ENCODE results near the gene CACNA2D4. TPM values are rescaled to one million over a fixed set of nuclear protein-coding genes. Genes with fewer than 3 reads are reported as not detected.

The CACNA2D4 gene
- polyA plus RNA-seq, 3 donors = 17.8 to 87.7 (median 22.1) TPM

DNA sequence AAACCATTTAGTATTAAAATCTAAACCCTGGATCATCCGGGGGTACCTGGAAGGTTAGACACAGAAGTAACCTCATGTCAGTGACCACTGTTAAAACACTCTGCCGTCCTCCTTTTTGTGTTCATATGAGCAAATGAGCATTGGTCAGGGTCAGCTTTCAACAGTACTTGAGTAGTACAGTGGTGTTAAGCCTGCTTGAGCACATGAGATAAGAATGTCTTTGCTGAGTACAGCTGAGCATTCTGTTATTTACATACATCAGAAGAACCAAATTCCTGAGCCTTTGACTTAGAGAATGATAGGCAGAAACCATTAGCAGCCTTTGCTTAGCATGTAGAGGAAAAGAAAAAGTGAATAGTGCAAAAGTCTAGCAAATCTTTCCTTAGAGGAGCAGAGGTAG is 136.7 kb downstream of the CACNA2D4 start:
- 100% methylated on average over 1 of the region's 2 CpGs for WGBS (ENCODE audit: insufficient coverage)
- Histone ChIP-seq H3K4me2 (replicated peaks; ENCODE audit: extremely low read depth, low read length, poor library complexity, severe bottlenecking) (no peak overlapping the region), H3K36me3 (replicated peaks in 1 of 2; ENCODE audit: control insufficient read depth in 1 of 2, insufficient read depth in 2 of 2, low read length in 2 of 2) (peaks cover 67 to 95% of the 10 kb centered on the region in 2 donors), H3K79me2 (ENCODE audit: insufficient read depth, low read length) (no peaks in the 10 kb centered on the region), H3K27ac (ENCODE audit: low read depth in 1 of 2, low read length in 2 of 2) (no peak overlapping the region), H3K27me3 (ENCODE audit: control insufficient read depth in 2 of 2, insufficient read depth in 2 of 2, low read length in 2 of 2) (no peaks in the 10 kb centered on the region), H3K9ac (ENCODE audit: insufficient read depth, low read length, poor library complexity, severe bottlenecking) (no peak overlapping the region), H3K4me1 (ENCODE audit: control insufficient read depth in 1 of 2, insufficient read depth in 2 of 2, low read length in 2 of 2) (no peaks in the 10 kb centered on the region), H3K4me3 (replicated peaks in 1 of 3; ENCODE audit: low read depth in 2 of 3, low read length in 3 of 3) (no peak overlapping the region), H2AFZ (ENCODE audit: insufficient read depth, low read depth, low read length, poor library complexity, severe bottlenecking) (no peak overlapping the region), H4K20me1 (ENCODE audit: insufficient read depth, low read length) (peaks cover 7% of the 10 kb centered on the region), H3K9me3 (replicated peaks in 1 of 2; ENCODE audit: control insufficient read depth in 1 of 2, insufficient read depth in 1 of 2, low read length in 2 of 2) (no peaks in the 10 kb centered on the region)
- TF ChIP-seq, protein P1, sequence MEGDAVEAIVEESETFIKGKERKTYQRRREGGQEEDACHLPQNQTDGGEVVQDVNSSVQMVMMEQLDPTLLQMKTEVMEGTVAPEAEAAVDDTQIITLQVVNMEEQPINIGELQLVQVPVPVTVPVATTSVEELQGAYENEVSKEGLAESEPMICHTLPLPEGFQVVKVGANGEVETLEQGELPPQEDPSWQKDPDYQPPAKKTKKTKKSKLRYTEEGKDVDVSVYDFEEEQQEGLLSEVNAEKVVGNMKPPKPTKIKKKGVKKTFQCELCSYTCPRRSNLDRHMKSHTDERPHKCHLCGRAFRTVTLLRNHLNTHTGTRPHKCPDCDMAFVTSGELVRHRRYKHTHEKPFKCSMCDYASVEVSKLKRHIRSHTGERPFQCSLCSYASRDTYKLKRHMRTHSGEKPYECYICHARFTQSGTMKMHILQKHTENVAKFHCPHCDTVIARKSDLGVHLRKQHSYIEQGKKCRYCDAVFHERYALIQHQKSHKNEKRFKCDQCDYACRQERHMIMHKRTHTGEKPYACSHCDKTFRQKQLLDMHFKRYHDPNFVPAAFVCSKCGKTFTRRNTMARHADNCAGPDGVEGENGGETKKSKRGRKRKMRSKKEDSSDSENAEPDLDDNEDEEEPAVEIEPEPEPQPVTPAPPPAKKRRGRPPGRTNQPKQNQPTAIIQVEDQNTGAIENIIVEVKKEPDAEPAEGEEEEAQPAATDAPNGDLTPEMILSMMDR (IDR thresholded peaks at IDR 0.05) = no peak
- H3K4me3 Mint-ChIP-seq = no peak overlapping the region
- peaks cover 69 to 78% of the 10 kb centered on the region in 2 donors for H3K36me3 Mint-ChIP-seq
- H3K4me1 Mint-ChIP-seq = no peaks in the 10 kb centered on the region
- no peak for DNase-seq
- H3K27me3 Mint-ChIP-seq (ENCODE audit: low read depth in 3 of 3) = no peaks in the 10 kb centered on the region
- intact Hi-C loops (cut with micrococcal nuclease) = no loop called here
- H3K9me3 Mint-ChIP-seq = no peaks in the 10 kb centered on the region
- no peak overlapping the region for H3K27ac Mint-ChIP-seq

DNA sequence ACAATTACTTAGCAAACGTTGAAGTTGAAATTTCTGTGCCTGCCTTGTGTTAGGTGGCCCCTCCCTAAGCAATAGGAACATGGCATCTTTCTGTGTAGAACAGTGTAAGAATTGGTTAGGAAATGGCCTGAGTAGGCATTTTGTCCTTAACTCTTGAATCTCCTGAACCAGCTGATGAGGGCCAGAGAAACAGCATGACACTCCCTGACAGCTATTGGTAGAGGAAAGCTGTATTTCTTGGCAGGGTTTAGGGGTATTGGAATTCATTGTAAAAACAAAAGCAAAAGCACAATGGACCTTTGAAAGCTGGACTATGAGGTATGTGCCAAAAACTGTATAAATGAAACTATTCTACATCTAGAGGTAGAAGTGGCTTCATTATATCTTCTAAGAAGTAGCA is 138.7 kb downstream of the CACNA2D4 start:
- intact Hi-C loops (cut with micrococcal nuclease) = no loop called here
- Histone ChIP-seq H3K4me3 (replicated peaks in 1 of 3; ENCODE audit: low read depth in 2 of 3, low read length in 3 of 3) (no peak overlapping the region), H3K9me3 (replicated peaks in 1 of 2; ENCODE audit: control insufficient read depth in 1 of 2, insufficient read depth in 1 of 2, low read length in 2 of 2) (no peaks in the 10 kb centered on the region), H3K9ac (ENCODE audit: insufficient read depth, low read length, poor library complexity, severe bottlenecking) (no peak overlapping the region), H3K27ac (ENCODE audit: low read depth in 1 of 2, low read length in 2 of 2) (no peak overlapping the region), H4K20me1 (ENCODE audit: insufficient read depth, low read length) (peaks cover 17% of the 10 kb centered on the region), H3K36me3 (replicated peaks in 1 of 2; ENCODE audit: control insufficient read depth in 1 of 2, insufficient read depth in 2 of 2, low read length in 2 of 2) (peaks cover 50 to 92% of the 10 kb centered on the region in 2 donors), H2AFZ (ENCODE audit: insufficient read depth, low read depth, low read length, poor library complexity, severe bottlenecking) (no peak overlapping the region), H3K4me2 (replicated peaks; ENCODE audit: extremely low read depth, low read length, poor library complexity, severe bottlenecking) (no peak overlapping the region), H3K4me1 (ENCODE audit: control insufficient read depth in 1 of 2, insufficient read depth in 2 of 2, low read length in 2 of 2) (no peaks in the 10 kb centered on the region), H3K79me2 (ENCODE audit: insufficient read depth, low read length) (no peaks in the 10 kb centered on the region), H3K27me3 (ENCODE audit: control insufficient read depth in 2 of 2, insufficient read depth in 2 of 2, low read length in 2 of 2) (no peaks in the 10 kb centered on the region)
- TF ChIP-seq, protein P1 (IDR thresholded peaks at IDR 0.05) = no peak
- DNase-seq = no peak
- no peaks in the 10 kb centered on the region for H3K4me1 Mint-ChIP-seq
- H3K27me3 Mint-ChIP-seq (ENCODE audit: low read depth in 3 of 3) = no peaks in the 10 kb centered on the region
- WGBS (ENCODE audit: insufficient coverage) = no CpG with 5 or more reads among the region's 1 CpG
- H3K36me3 Mint-ChIP-seq = peaks cover 64 to 70% of the 10 kb centered on the region in 2 donors
- H3K4me3 Mint-ChIP-seq = no peak overlapping the region
- H3K27ac Mint-ChIP-seq = no peak overlapping the region
- no peaks in the 10 kb centered on the region for H3K9me3 Mint-ChIP-seq
